OCI-LY1 (cell line): ENCODE results near the gene SIM2.

ENCODE experiments used
- CTCF ChIP-seq: fragments of 200-600 bp; sonication (generic), shearing (Covaris generic); IDR thresholded peaks from 2 replicates; pipeline ENCODE4 v1.5.1; 2017; ENCODE audit warnings: mild to moderate bottlenecking, antibody characterized with exemption, low read length, moderate library complexity, mixed read lengths
- EZH2 ChIP-seq: fragments of 200-600 bp; sonication (generic), shearing (Covaris generic); IDR thresholded peaks from 2 replicates; pipeline ENCODE4 v1.8.0; 2017; ENCODE audit warnings: borderline replicate concordance, mixed run types, mild to moderate bottlenecking, antibody characterized with exemption, low read length, moderate library complexity, mixed read lengths

- TF ChIP-seq CTCF (no peak), EZH2 (no peak)
These were observed 1.5 kb downstream of the SIM2 start for GRCh38 chr21:36700295-36700970.
